Coronary artery (tissue), 2 donors: Measurements from ENCODE around the gene TRABD.

ENCODE experiments used
- DNase-seq: peaks from one replicate; pipeline ENCODE4 v3.0.0-alpha.2; 2017; ENCODE audit warnings: low spot score
- H3K27ac ChIP-seq, 2 donors: fragments of 200-600 bp; sonication (generic); one replicate each; pipeline ENCODE4 v1.5.1; 2016 to 2019
- H3K4me3 ChIP-seq: fragments of 200-600 bp; sonication (generic); 2 replicates; pipeline ENCODE4 v1.5.1; 2016; ENCODE audit warnings: mild to moderate bottlenecking, moderate library complexity
- CTCF ChIP-seq: fragments of 200-600 bp; sonication (generic); IDR thresholded peaks from one replicate; pipeline ENCODE4 v1.5.1; 2019; ENCODE audit warnings: antibody characterized with exemption

TRABD gene

GRCh38 chr22:50183141-50183971, 2.4 kb upstream of the TRABD start:
- no peak for DNase-seq
- Histone ChIP-seq H3K4me3 (no peak overlapping the region), H3K27ac (no peak overlapping the region)
- no peak for TF ChIP-seq CTCF

GRCh38 chr22:50184004-50184901, 1.5 kb upstream of the TRABD start:
- Histone ChIP-seq H3K27ac (no peak overlapping the region), H3K4me3 (peak overlapping the region; percentile 84)
- TF ChIP-seq CTCF: no peak
- no peak for DNase-seq

- H3K27ac ChIP-seq: peak overlapping the region in 1 of 2 donors; percentile 77
- TF ChIP-seq CTCF: no peak
Observed at GRCh38 chr22:50184902-50185374, 775 bp upstream of the TRABD start.

GRCh38 chr22:50186181-50186714, 535 bp downstream of the TRABD start:
- Histone ChIP-seq H3K4me3 (peak overlapping the region; percentile 84), H3K27ac (peak overlapping the region; percentile 59 to 77)
- no peak for TF ChIP-seq CTCF
- DNase-seq: no peak

More at GRCh38 chr22:50184902-50185374, 775 bp upstream of the TRABD start:
- H3K4me3 ChIP-seq: peak overlapping the region; percentile 84
- DNase-seq: no peak

GRCh38 chr22:50186761-50187523, 1.2 kb downstream of the TRABD start:
- peak overlapping the region in 1 of 2 donors; percentile 77 for H3K27ac ChIP-seq
- TF ChIP-seq CTCF: no peak
- no peak for DNase-seq
- peak overlapping the region; percentile 84 for H3K4me3 ChIP-seq

GRCh38 chr22:50188356-50188755, 2.6 kb downstream of the TRABD start:
- no peak for DNase-seq
- H3K27ac ChIP-seq: no peak overlapping the region
- no peak overlapping the region for H3K4me3 ChIP-seq
- TF ChIP-seq CTCF: no peak
